Stimulated activated CD4-positive, alpha-beta T cell treated with anti-CD3 and anti-CD28 coated beads, Interleukin-1b, Interleukin-23, amount 100 ng/mL, for 24 hours (primary cell): ENCODE measurements around the gene MACF1.

ENCODE experiments used
- DNase-seq, 4 experiments: peaks; one replicate each; pipeline ENCODE4 v3.0.0-alpha.2; 2020; ENCODE audit warnings: low read depth in 4 of 4, low spot score in 1 of 4

Gene MACF1

DNA sequence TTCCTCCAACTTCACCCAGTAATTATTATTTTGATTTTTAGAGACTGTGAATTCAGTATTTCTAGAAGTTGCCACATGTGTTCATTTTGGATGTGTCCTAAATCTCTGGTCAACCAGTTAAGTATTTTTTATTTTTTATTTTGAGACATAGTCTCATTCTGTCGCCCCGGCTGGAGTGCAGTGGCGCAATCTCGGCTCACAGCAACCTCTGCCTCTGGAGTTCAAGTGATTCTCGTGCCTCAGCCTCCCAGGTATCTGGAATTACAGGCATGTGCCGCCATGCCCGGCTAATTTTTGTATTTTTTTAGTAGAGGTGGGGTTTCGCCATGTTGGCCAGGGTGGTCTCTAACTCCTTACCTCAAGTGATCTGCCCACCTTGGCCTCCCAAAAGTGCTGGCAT is 8.0 kb downstream of the MACF1 start:
- no peak for DNase-seq

GRCh38 chr1:39213511-39214002 is 9.1 kb downstream of the MACF1 start:
- DNase-seq, result no peak

- no peak for DNase-seq
Measured at GRCh38 chr1:39214021-39214713, 9.7 kb downstream of the MACF1 start.

GRCh38 chr1:39214714-39214997 is 10.2 kb downstream of the MACF1 start:
- no peak for DNase-seq

- DNase-seq, result peak in 1 of 4 experiments; percentile 34
Measured at GRCh38 chr1:39214998-39215873, 10.7 kb downstream of the MACF1 start.

- no peak for DNase-seq
Measured at GRCh38 chr1:39216771-39217170, 12.3 kb downstream of the MACF1 start.

- no peak for DNase-seq
Measured at GRCh38 chr1:39220891-39221870, 16.7 kb downstream of the MACF1 start.

DNA sequence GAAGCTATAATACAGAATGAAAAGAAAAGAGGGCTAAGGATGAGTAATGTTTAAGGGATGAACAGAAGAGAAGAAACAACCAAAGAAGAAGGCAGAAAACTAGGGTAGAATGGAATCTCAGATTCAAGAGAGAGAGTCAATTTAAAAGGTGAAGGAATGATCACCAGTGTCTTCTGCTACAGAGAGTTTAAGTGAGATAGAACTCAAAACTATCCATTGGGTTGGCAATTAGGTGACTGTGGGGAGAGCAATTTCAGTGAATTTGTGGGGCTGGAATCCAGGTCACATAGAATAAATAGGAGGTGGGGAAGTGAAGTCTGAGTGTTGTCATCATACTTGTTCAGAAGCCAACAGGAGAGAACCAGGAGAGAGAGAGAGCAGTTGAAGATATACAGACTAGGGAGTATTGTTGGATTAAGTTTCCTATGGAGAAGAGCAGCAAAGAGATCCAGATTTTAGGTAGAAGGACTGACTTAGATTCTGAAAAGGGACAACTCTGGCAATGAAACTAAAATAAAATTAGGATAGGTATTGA is 19.9 kb downstream of the MACF1 start:
- DNase-seq, result no peak

GRCh38 chr1:39226836-39227235 is 22.3 kb downstream of the MACF1 start:
- DNase-seq, result no peak

- no peak for DNase-seq
Measured at GRCh38 chr1:39228252-39228651, 23.8 kb downstream of the MACF1 start.

DNA sequence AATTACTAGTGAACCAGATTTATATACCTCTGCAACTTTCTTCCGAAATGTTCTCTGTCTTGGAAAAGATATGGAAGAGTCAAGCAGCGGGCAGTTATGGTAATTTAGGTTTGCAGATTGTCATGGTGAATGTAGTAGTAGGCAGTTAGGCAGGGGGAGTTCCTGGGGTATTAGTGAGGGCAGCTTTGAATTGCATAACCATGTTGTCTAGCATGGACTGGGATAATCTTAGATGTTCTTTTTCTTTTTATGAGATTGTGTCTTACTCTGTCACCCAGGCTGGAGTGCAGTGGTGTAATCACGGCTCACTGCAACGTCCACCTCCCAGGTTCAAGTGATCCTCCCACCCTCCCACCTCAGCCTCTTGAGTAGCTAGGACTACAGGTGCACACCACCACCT is 25.0 kb downstream of the MACF1 start:
- no peak for DNase-seq

DNA sequence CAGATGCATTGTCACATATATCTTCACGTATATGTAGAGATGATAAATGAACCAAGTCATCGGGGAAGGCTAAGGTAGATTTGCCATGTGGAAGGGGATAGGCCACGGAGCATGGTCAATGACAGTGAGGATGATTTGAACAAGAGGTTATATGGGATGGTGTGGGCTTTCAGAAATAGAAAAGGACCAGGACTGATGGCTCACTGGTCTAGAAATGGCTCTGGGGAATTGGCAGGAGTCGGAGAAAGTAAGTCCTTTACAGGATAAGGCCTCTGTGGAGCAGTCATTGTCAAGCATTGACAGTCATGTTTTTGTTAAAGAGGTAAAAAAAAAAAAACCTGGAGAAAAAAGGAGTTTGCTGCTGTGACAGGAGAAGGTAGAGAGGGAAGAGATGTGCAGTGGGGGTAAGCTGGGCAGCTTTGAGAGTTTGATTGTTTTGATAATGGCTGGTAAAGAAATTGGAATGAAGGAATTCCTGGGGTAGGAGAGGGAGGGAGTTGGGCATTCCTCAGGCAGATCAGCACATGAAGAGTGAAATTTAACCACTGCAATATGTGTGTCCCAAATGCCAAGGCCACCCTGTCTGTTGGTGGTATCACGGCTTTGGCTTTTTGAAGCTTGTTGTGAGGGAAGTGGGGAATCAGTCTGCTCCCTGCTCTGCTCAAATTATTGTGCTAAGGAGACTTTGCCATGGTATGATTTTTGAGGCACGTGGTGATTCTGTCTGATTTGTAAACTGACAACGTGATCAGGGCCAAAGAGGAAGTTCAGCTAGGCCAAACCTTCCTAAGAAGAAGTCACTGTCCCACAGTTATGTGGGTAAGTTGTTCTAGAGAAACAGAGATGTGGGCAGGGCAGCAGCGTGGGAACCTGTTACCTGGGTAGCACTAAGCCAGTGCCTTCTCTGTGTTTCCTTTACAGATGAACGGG is 26.0 kb downstream of the MACF1 start:
- DNase-seq, result peak in 1 of 4 experiments; percentile 7

DNA sequence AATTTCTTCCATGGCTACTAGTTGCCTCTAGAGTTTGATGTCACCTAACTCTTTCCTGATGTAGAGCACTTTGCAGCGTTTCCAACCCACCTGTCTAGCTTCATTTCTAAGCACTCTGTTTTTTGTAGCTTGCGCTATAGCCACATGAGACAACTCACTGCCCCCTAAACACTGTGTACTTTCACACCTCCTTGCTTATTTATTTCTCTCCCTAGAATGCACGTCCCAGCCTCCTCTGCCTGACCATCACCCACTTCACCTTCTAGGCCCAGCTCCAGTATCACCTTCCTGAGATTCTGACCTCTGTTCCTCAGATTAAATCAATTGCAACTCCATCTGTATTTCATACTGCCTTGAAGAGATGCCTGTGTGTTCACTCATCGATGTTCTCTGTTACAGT is 32.5 kb downstream of the MACF1 start:
- DNase-seq, result no peak

DNA sequence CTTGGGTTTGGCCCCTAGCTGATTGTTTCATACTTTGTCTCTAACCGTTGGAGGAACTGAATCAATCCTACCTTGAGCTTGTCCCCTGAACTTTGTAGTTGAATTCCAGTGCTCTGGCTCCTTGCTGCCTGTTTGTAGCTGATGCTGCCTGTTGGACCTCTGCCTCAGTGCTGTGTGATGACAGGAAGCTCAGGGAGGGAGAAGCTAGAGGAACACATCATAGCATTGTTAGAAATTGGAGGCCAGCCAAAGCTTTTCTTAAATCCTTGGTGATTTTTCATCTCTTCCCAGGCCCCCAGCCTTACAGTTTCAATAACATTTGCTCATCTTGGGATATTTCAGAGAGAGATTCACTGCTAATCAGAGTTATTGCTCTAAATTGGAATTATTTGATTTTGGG is 34.0 kb downstream of the MACF1 start:
- no peak for DNase-seq

- no peak for DNase-seq
Measured at GRCh38 chr1:39239968-39240367, 35.5 kb downstream of the MACF1 start.

DNA sequence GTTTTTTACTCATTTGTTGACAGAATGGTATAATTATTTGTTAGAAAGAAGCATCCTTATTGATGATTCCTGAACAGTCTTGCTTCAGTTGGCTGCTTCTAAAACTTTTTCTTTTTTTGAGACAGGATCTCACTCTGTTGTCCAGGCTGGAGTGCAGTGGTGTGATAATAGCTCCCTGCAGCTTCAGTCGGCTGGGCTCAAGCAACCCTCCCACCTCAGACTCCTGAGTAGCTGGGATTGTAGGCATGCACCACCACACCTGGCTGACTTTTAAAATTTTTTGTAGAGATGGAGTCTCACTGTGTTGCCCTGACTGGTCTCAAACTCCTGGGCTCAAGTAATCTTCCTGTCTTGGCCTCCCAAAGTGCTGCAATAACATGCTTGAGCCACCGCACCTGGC is 38.8 kb downstream of the MACF1 start:
- DNase-seq, result no peak

GRCh38 chr1:39250460-39251240 is 46.2 kb downstream of the MACF1 start:
- DNase-seq, result no peak

DNA sequence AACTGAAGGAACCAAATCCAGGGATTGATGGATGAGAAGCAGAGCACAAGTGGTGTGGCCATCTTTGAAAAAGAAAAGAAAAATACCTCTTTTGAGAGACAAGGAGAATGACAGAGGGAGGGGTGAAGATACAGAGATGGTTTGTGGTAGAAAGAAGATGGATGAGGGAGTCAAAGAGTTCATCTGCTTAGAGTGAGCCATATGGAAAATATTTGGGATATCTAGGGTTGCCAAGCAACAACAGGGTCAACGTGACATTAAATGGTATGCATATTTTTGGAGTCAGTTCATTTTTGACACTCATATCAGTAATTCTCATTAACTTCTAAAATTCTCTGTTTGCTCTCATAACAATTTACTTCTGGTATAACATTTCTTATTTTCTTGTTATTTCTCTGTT is 50.7 kb downstream of the MACF1 start:
- DNase-seq, result no peak
